HG03064 (cell line): Measurements from ENCODE around the gene DYNC2I2.
"Not testable (repeated sequence)": the region's sequence is repeated elsewhere in the genome, so short reads cannot be mapped to it uniquely, and the experiment has no call there.

Source experiments
- ATAC-seq: cut with Tn5 transposase; IDR thresholded peaks from one replicate; pipeline ENCODE4 v1.9.1; 2021; ENCODE audit warnings: low read depth; ENCODE audit not compliant: unreplicated experiment

Gene DYNC2I2

GRCh38 chr9:128687453-128687852 lies 30.8 kb upstream of the DYNC2I2 start:
- no peak for ATAC-seq

- no peak for ATAC-seq
These were observed 29.2 kb upstream of the DYNC2I2 start for GRCh38 chr9:128685636-128686489.

- no peak for ATAC-seq
These were observed 27.9 kb upstream of the DYNC2I2 start for GRCh38 chr9:128684325-128685199.

GRCh38 chr9:128684065-128684324 lies 27.3 kb upstream of the DYNC2I2 start:
- ATAC-seq = no peak

- no peak for ATAC-seq
These were observed 26.9 kb upstream of the DYNC2I2 start for GRCh38 chr9:128683340-128684064.

DNA sequence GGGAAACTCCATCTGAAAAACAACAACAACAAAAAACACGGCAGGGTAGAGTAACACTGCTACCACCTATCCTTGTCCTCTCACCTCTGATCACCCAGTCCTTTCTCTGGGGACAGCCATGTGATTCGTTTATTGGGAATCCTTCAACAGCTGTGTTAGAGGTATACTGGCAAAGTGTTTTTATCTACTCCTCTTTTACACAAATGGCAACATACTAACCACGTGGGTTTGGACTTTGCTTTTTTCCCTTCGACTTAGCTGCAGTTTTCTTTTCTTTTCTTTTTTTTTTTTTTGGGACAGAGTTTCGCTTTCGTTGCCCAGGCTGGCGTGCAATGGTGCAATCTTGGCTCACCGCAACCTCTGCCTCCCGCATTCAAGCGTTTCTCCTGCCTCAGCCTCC lies 21.1 kb upstream of the DYNC2I2 start:
- ATAC-seq = no peak

DNA sequence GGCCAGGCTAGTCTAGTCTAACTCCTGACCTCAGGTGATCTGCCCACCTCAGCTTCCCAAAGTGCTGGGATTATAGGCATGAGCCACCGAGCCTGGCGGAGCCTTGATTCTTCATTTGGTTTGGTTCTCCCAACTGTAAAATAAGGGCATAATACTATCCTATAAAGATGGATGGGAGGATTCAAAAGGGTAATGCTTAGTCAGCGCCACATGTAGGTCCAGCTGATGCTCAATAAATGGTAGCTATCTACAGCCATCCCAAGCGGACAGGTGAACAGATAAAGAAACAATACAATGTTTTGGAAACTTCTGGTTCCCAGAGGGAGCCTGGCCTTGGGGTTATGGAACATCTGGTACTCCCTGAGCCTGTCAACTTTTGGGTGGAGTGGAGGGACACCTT lies 18.7 kb upstream of the DYNC2I2 start:
- ATAC-seq = no peak

GRCh38 chr9:128669786-128670185 lies 13.1 kb upstream of the DYNC2I2 start:
- no peak for ATAC-seq

DNA sequence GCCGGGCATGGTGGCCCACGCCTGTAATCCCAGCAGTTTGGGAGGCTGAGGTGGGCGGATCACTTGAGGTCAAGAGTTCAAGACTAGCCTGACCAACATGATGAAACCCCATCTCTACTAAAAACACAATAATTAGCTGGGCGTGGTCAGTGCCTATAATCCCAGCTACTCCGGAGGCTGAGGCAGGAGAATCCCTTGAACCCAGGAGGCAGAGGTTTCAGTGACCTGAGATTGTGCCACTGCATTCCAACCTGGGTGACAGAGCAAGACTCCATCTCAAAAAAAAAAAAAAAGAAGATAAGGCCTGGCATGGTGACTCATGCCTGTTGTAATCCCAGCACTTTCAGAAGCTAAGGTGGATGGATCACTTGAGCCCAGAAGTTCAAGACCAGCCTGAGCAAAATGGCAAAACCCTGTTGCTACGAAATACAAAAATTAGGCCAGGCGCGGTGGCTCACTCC lies 9.9 kb upstream of the DYNC2I2 start:
- not testable (repeated sequence) for ATAC-seq

DNA sequence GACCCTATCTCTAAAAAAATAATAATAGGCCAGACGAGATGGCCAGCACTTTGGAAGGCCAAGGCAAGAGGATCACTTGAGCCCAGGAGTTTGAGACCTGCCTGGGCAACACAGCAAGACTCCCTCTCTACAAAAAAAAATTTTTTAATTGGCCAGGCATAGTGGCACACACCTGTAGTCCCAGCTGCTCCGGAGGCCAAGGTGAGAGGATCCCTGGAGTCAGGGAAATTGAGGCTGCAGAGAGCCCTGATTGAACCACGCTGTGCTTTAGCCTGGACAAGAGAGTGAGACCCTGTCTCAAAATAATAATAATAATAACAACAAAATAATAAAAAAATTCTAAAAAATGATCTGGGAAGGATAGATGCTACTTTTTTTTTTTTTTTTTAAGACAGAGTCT lies 1.1 kb upstream of the DYNC2I2 start:
- ATAC-seq = no peak

- no peak for ATAC-seq
These were observed 677 bp upstream of the DYNC2I2 start for GRCh38 chr9:128657344-128657704.

GRCh38 chr9:128654481-128654880 lies 2.2 kb downstream of the DYNC2I2 start:
- ATAC-seq = no peak

DNA sequence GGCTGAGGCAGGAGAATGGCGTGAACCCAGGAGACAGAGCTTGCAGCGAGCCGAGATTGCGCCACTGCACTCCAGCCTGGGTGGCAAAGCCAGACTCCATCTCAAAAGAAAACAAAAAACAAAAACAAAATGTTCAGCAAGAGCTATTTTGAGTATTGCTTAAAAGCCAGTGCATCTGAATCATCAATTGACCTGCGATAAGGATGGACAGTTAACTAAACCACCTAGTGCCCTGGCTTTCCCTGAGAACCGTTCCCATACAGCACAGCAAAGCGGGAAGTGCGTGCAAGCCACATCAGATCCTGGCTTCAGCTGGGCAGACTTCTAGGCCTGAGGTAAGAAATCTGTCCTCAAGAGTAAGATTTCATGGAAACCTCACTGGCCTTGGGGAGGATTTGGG lies 2.7 kb downstream of the DYNC2I2 start:
- ATAC-seq = no peak

DNA sequence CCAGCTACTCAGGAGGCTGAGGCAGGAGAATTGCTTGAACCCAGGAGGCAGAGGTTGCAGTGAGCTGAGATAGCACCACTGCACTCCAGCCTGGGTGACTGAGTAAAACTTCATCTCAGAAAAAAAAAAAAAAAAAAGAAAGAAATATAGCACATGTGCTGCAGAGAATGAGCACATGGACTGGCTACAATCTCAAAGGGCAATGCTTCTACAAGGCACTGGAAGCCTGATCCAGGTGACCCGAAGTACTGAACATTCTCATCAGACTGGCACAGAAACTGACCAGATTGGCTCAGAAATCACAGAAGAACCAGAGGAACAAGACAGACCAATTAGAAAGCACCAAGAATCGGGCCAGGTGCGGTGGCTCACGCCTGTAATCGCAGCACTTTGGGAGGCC lies 4.8 kb downstream of the DYNC2I2 start:
- no peak for ATAC-seq

DNA sequence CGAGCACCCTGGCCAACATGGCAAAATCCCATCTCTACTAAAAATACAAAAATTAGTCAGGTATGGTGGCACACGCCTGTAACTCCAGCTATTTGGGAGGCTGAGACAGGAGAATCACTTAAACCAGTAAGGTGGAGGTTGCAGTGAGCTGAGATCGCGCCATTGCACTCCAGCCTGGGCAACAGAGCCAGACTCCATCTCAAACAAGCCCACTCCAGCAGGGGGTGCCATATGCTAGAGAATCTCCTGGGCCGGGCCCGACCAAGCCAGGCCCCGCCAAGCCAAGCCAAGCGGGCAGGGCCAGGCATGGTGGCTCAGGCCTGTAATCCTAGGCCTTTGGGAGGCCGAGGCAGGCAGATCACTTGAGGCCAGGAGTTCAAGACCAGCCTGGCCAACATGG lies 8.4 kb downstream of the DYNC2I2 start:
- ATAC-seq = not testable (repeated sequence)

- no peak for ATAC-seq
These were observed 12.9 kb downstream of the DYNC2I2 start for GRCh38 chr9:128643519-128644300.

- ATAC-seq = no peak
These were observed 13.9 kb downstream of the DYNC2I2 start for GRCh38 chr9:128642675-128643245.

GRCh38 chr9:128640603-128641002 lies 16.0 kb downstream of the DYNC2I2 start:
- ATAC-seq = no peak

GRCh38 chr9:128638580-128638979 lies 18.1 kb downstream of the DYNC2I2 start:
- no peak for ATAC-seq

DNA sequence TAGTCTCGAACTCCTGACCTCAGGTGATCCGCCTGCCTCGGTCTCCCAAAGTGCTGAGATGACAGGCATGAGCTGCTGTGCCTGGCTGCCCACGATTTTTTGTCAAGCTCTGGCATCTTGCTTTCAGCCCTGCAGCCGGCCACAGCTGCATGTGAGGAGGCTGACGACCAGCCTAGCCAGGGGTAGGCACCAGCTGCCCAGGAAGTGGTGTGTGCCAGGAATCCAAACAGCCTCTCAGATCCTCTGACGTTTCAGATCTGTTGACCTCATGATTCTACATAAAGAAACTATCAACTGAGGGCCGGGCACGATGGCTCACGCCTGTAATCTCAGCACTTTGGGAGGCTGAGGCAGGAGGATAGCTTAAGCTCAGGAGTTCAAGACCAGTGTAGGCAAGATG lies 19.0 kb downstream of the DYNC2I2 start:
- no peak for ATAC-seq
